ENCODE results near the gene MOGAT2.

DNA sequence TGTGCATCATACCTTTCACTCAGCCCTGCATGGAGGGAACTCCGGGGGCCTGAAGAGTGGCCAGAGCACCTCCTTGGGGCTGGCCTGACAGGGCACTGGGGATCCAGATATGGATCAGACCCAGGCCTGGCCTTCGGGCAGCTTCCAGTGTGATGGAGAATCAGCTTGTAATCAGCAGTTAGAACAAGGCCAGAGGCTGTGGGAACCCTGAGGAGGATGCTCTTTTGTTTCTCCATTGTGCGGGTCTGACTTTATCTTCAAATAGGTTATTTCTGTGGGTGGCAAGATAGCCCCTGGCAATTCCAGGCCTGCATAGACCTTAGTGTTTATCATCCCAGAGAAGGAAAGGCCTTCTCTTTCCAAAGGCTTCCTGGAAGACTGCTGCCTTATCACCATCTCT is 63.2 kb downstream of the MOGAT2 start:
- no peak for TF ChIP-seq EZH2 (IDR thresholded peaks at IDR 0.05; ENCODE audit: low read length, missing control alignments)
- TF ChIP-seq, protein P1, sequence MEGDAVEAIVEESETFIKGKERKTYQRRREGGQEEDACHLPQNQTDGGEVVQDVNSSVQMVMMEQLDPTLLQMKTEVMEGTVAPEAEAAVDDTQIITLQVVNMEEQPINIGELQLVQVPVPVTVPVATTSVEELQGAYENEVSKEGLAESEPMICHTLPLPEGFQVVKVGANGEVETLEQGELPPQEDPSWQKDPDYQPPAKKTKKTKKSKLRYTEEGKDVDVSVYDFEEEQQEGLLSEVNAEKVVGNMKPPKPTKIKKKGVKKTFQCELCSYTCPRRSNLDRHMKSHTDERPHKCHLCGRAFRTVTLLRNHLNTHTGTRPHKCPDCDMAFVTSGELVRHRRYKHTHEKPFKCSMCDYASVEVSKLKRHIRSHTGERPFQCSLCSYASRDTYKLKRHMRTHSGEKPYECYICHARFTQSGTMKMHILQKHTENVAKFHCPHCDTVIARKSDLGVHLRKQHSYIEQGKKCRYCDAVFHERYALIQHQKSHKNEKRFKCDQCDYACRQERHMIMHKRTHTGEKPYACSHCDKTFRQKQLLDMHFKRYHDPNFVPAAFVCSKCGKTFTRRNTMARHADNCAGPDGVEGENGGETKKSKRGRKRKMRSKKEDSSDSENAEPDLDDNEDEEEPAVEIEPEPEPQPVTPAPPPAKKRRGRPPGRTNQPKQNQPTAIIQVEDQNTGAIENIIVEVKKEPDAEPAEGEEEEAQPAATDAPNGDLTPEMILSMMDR (conservative IDR thresholded peaks at IDR 0.05 in 1 of 2, IDR thresholded peaks at IDR 0.05 in 1 of 2; ENCODE audit: low read depth in 1 of 2, low read length in 2 of 2), result no peak

All from fibroblast of lung (primary cell).